ENCODE measurements around the gene UTP14C. TPM values are rescaled to one million over a fixed set of nuclear protein-coding genes. Genes with fewer than 3 reads are reported as not detected.

Gene UTP14C, protein sequence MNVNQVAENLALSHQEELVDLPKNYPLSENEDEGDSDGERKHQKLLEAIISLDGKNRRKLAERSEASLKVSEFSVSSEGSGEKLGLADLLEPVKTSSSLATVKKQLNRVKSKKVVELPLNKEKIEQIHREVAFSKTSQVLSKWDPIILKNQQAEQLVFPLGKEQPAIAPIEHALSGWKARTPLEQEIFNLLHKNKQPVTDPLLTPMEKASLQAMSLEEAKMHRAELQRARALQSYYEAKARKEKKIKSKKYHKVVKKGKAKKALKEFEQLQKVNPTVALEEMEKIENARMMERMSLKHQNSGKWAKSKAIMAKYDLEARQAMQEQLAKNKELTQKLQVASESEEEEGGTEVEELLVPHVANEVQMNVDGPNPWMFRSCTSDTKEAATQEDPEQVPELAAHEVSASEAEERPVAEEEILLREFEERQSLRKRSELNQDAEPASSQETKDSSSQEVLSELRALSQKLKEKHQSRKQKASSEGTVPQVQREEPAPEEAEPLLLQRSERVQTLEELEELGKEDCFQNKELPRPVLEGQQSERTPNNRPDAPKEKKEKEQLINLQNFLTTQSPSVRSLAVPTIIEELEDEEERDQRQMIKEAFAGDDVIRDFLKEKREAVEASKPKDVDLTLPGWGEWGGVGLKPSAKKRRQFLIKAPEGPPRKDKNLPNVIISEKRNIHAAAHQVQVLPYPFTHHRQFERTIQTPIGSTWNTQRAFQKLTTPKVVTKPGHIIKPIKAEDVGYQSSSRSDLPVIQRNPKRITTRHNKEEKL
- 11.2 and 11.8 TPM in 2 replicates for total RNA-seq

DNA sequence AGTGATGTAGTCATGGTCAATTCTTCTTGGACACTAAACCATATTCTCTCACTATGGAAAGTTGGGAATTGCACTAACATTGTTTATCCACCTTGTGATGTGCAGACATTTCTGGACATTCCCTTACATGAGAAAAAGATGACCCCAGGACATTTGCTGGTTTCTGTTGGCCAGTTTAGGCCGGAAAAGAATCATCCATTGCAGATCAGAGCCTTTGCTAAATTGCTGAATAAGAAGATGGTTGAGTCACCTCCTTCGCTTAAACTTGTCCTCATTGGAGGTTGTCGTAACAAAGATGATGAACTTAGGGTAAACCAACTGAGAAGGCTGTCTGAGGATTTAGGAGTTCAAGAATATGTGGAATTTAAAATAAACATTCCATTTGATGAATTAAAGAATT, at the start of gene UTP14C:
TSS of gene UTP14C (plus strand) at position 211 of the 400 bp plus-strand sequence. CDS start 4,114 bp downstream, outside the sequence.

DNA sequence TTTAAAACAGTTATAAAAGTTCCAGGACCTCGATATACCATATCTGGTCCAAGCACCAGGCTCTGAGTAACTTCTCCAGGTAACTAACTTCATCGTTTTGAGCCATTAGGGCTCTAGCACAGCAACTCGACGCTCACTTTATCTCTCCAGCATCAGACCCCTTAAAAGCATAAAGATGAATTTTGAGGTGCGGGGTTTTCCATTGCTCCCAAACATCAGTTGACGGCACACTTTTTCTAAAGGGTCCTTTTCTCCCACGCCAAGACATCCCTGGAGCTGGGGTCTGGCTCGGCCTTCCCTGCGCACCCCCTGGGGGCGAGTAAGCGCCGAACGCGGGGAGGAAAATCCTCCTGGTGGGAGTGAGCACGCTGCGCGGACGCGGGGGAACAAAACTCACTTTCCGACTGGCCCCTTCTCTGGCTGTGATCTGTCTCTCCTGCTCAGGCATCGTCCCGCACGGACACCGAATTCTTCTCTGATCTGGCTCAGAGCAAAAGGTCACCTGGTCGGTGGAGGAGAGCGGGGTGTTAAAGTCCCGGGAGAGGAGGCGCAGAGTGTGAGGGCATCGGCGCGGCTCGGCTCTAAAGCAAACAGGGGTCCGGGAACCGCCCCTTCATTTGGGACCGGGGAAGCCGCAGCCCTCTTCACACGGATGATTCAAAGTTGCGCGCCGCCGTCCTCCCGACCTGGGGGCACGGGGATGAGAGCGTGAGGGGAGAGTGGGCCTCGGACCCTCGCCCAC, 13.4 kb upstream of the UTP14C start, which contains the start of gene ATP7B:
TSS of gene ATP7B (minus strand) at position 561 of the 742 bp plus-strand sequence. CDS start at position 448, 113 bp downstream.

DNA sequence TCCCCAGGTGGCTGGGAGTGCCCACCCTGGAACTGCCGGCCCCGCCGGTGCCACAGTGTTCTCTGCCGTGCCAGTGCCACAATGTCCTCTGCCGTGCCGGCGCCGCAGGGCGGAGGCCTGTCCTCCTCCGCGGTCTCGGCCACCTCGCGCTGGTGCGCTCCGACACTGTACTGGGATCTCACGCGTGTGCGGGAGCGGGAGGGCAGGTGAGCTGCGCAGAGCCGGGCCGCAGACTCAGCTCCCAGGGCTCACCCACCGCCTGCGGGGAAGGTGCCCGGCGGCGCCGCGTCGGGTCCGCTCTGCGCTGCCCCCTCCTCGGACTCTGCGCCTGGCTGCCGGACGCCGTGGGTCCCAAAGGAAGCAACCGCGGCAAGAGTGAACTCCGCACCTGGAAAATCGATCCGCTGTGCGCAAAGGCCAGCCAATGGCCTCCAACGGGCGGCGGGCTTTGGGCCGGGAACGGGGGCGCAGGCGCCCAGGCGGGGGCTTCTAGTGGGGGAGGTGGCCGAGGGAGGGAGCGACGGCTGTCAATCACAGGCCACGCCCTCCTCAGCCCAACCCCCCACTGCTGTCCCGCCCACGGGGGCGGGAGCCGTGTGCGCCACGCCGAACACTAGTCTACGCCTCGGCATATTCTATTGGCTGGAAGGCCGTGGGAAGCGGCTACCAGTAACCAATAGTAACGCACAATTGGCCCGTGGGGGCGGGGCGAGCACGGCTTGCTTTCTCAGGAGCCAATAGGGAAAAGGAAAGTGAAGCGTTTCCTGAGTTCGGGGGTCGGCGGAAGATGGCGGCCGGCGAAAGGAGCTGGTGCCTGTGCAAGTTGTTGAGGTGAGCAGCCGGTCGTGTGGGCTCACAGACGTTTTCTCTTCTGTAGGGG, 12.6 kb upstream of the UTP14C start, which contains the start of gene ALG11:
TSS of gene ALG11 (plus strand) at position 767 of the 880 bp plus-strand sequence. CDS start at position 788, 21 bp downstream.

Other genes with a start within 250 kb of the UTP14C start
- 4.1 and 4.7 TPM in 2 replicates for gene DHRS12, start 220.5 kb upstream of the UTP14C start, total RNA-seq
- gene TMEM272, start 179.5 kb upstream of the UTP14C start, total RNA-seq: not detected in 2 replicates
- gene CCDC70, start 162.7 kb upstream of the UTP14C start, total RNA-seq: not detected in 2 replicates
- 2.3 and 2.5 TPM in 2 replicates for gene ATP7B, start 13.2 kb upstream of the UTP14C start, total RNA-seq
- 25.3 and 26.6 TPM in 2 replicates for gene ALG11, start 12.3 kb upstream of the UTP14C start, total RNA-seq
- 0.06 TPM in 1 of 2 replicates, not detected in the other for gene NEK5, start 104.4 kb downstream of the UTP14C start, total RNA-seq
- gene NEK3, start 134.9 kb downstream of the UTP14C start, total RNA-seq: 5.1 and 6.1 TPM in 2 replicates

Measured in cardiac ventricle fibroblast (primary cell).